ENCODE measurements around the gene HAUS7. TPM values are rescaled to one million over a fixed set of nuclear protein-coding genes. Genes with fewer than 3 reads are reported as not detected.

The HAUS7 gene
- polyA plus RNA-seq, 1 donor from 2014 or later = 27.7 TPM

Small RNA genes within 50 kb of the gene (small RNA-seq; reads per million reads assigned to genes)
- gene RN7SL667P = 0 reads per million in 3 experiments

Other genes with a start within 250 kb of the HAUS7 start
- 0.77 and 1.7 TPM in 2 replicates for gene PNMA6F, start 148.8 kb downstream of the HAUS7 start, polyA plus RNA-seq
- gene ZNF275, start 136.4 kb downstream of the HAUS7 start, polyA plus RNA-seq = 5.8 and 6.0 TPM in 2 replicates
- gene PNMA6E, start 69.2 kb downstream of the HAUS7 start, polyA plus RNA-seq = not detected in 2 replicates
- 0.06 TPM in 1 of 2 replicates, not detected in the other for gene ZFP92, start 59.1 kb downstream of the HAUS7 start, polyA plus RNA-seq
- gene TREX2, start 24.5 kb downstream of the HAUS7 start, polyA plus RNA-seq = not detected in 2 replicates
- gene BGN, start 24.4 kb upstream of the HAUS7 start, polyA plus RNA-seq = not detected in 2 replicates
- 4.4 and 5.3 TPM in 2 replicates for gene ATP2B3, start 47.1 kb upstream of the HAUS7 start, polyA plus RNA-seq
- 61.2 and 70.7 TPM in 2 replicates for gene CCNQ, start 128.6 kb upstream of the HAUS7 start, polyA plus RNA-seq
- gene DUSP9, start 176.6 kb upstream of the HAUS7 start, polyA plus RNA-seq = 0.94 and 3.2 TPM in 2 replicates
- 9.5 and 15.0 TPM in 2 replicates for gene PNCK, start 203.2 kb upstream of the HAUS7 start, polyA plus RNA-seq
- gene SLC6A8, start 217.3 kb upstream of the HAUS7 start, polyA plus RNA-seq = 36.4 and 62.4 TPM in 2 replicates

Data from neural cell (in vitro differentiated cells).